Progenitor cell of endocrine pancreas (in vitro differentiated cells): ENCODE measurements around the gene NEDD8. TPM values are rescaled to one million over a fixed set of nuclear protein-coding genes. Genes with fewer than 3 reads are reported as not detected.

Experiments used
- DNase-seq: peaks from one replicate; pipeline ENCODE4 v3.0.0; 2021; ENCODE audit warnings: low spot score; ENCODE audit not compliant: unreplicated experiment
- H3K27ac Mint-ChIP-seq: 2 replicates; pipeline ENCODE4 v1.8.0; 2021; ENCODE audit warnings: mild to moderate bottlenecking, moderate library complexity, mixed read lengths
- H3K27me3 Mint-ChIP-seq: 2 replicates; pipeline ENCODE4 v1.8.0; 2021; ENCODE audit warnings: mixed read lengths
- H3K36me3 Mint-ChIP-seq: 2 replicates; pipeline ENCODE4 v1.8.0; 2022; ENCODE audit warnings: mixed read lengths; ENCODE audit not compliant: insufficient read depth
- H3K4me1 Mint-ChIP-seq: 2 replicates; pipeline ENCODE4 v1.8.0; 2021; ENCODE audit warnings: low read depth, mixed read lengths
- H3K4me3 Mint-ChIP-seq: 2 replicates; pipeline ENCODE4 v1.8.0; 2021; ENCODE audit warnings: low read depth, mild to moderate bottlenecking, moderate library complexity, mixed read lengths
- H3K9me3 Mint-ChIP-seq: 2 replicates; pipeline ENCODE4 v1.8.0; 2021; ENCODE audit warnings: low read depth, mixed read lengths
- total RNA-seq: library from RNA; stranded (reverse); gene quantifications from 2 replicates; pipeline ENCODE4 v1.2.1, GENCODE V29; 2021
- TF ChIP-seq, protein P1 (sequence below): fragments of 200-600 bp; sonication (generic); IDR thresholded peaks from one replicate; pipeline ENCODE4 v1.5.0; 2021; ENCODE audit warnings: antibody characterized with exemption, mild to moderate bottlenecking; ENCODE audit not compliant: unreplicated experiment

Gene NEDD8
- total RNA-seq, 1 donor from 2014 or later, result 161 TPM

DNA sequence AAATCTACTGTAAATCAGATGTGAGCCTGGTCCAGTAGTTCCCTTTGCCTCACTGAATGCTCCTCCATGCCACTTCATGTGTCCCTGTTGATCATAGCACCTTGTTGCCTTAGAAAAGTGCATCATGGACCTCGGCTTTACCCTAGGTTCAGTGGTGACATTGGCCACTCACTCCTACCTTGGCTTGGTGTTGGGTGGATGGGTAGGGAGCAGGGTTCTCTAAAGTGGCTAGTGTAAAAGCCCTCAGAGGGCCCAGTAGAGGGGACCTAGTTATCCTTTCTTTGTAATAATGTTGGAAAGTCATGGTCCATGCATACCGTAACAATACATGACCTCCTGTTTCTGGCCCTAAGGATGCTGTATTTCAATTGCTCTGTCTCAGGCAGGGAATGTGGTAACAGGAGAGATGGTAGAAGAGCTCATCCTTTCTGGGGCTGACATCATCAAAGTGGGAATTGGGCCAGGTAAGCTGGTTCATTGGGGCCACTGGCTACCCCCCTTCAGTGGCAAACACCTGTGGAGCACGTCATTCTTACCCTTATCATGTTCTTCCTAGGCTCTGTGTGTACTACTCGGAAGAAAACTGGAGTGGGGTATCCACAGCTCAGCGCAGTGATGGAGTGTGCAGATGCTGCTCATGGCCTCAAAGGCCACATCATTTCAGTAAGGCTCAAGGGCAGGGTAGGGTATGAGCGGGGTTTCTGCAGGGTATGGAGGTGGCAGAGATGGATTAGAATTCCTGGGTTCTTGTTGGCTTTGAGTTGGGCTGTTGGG, 4.7 kb upstream of the NEDD8 start:
- peaks cover 12% of the 10 kb centered on the region for H3K4me1 Mint-ChIP-seq
- no peak overlapping the region for H3K4me3 Mint-ChIP-seq
- no peak for DNase-seq
- H3K27ac Mint-ChIP-seq, result no peak overlapping the region
- peaks cover 24% of the 10 kb centered on the region for H3K36me3 Mint-ChIP-seq
- H3K27me3 Mint-ChIP-seq, result no peaks in the 10 kb centered on the region
- no peaks in the 10 kb centered on the region for H3K9me3 Mint-ChIP-seq
- TF ChIP-seq, protein P1, sequence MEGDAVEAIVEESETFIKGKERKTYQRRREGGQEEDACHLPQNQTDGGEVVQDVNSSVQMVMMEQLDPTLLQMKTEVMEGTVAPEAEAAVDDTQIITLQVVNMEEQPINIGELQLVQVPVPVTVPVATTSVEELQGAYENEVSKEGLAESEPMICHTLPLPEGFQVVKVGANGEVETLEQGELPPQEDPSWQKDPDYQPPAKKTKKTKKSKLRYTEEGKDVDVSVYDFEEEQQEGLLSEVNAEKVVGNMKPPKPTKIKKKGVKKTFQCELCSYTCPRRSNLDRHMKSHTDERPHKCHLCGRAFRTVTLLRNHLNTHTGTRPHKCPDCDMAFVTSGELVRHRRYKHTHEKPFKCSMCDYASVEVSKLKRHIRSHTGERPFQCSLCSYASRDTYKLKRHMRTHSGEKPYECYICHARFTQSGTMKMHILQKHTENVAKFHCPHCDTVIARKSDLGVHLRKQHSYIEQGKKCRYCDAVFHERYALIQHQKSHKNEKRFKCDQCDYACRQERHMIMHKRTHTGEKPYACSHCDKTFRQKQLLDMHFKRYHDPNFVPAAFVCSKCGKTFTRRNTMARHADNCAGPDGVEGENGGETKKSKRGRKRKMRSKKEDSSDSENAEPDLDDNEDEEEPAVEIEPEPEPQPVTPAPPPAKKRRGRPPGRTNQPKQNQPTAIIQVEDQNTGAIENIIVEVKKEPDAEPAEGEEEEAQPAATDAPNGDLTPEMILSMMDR, result no peak

DNA sequence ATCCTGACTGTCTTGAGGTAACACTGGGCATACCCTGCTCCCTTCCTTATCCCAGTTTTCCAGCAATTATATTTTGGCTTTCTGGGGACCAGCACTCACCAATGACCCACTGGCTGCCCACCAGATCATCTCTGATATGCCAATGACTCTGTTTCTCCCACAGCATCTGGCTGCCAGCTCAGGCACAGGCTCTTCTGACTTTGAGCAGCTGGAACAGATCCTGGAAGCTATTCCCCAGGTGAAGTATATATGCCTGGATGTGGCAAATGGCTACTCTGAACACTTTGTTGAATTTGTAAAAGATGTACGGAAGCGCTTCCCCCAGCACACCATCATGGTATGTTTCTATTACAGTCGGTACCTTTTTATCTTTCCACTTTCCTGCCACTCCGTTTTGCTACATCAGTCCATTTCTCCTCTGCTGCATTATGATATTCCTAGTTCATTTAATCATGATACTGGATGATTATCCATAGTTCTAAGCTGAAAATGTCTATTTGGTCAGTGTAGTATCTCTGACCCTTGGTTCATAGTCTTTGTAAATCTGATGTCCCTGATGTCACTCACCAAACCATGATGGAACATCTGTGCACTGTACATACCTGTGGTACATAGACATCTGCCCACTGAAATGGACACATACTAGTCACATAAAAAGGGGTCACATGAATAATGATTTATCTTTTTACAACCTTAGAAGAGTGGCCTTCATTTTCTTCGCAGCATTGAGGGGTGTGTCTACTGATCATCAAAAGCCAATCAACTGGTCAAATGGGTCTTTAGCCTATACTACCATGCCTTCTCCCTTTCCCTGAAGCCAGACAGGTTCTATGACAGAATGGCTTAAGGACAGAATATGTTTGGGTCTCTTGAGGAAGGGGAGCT, 3.9 kb upstream of the NEDD8 start:
- Mint-ChIP-seq H3K4me3 (no peak overlapping the region), H3K4me1 (peaks cover 17% of the 10 kb centered on the region), H3K36me3 (peaks cover 24% of the 10 kb centered on the region), H3K27me3 (no peaks in the 10 kb centered on the region), H3K27ac (peak overlapping the region; percentile 9), H3K9me3 (no peaks in the 10 kb centered on the region)
- TF ChIP-seq, protein P1, result no peak
- no peak for DNase-seq

GRCh38 chr14:24234095-24235005, 2.2 kb upstream of the NEDD8 start:
- Mint-ChIP-seq H3K27ac (no peak overlapping the region), H3K27me3 (no peaks in the 10 kb centered on the region), H3K9me3 (no peaks in the 10 kb centered on the region), H3K4me1 (peaks cover 17% of the 10 kb centered on the region), H3K36me3 (peaks cover 21% of the 10 kb centered on the region), H3K4me3 (peak overlapping the region; percentile 98)
- no peak for DNase-seq
- TF ChIP-seq, protein P1, result no peak

- peaks cover 17% of the 10 kb centered on the region for H3K4me1 Mint-ChIP-seq
- peaks cover 20% of the 10 kb centered on the region for H3K36me3 Mint-ChIP-seq
- H3K4me3 Mint-ChIP-seq, result peak overlapping the region; percentile 98
- H3K27ac Mint-ChIP-seq, result peak overlapping the region; percentile 97
- H3K9me3 Mint-ChIP-seq, result no peaks in the 10 kb centered on the region
- TF ChIP-seq, protein P1, result no peak
- no peak for DNase-seq
- no peaks in the 10 kb centered on the region for H3K27me3 Mint-ChIP-seq
Observed at GRCh38 chr14:24233538-24233866, 1.3 kb upstream of the NEDD8 start.
